ENCODE measurements around the gene ANKRD39. TPM values are rescaled to one million over a fixed set of nuclear protein-coding genes. Genes with fewer than 3 reads are reported as not detected.

Gene ANKRD39
- total and polyA plus RNA-seq, 9 of the 15 experiments (the other 6 are each of a cell fraction or from before 2014, with no cell fraction given) = 8.2 to 33.1 (median 23.8) TPM

DNA sequence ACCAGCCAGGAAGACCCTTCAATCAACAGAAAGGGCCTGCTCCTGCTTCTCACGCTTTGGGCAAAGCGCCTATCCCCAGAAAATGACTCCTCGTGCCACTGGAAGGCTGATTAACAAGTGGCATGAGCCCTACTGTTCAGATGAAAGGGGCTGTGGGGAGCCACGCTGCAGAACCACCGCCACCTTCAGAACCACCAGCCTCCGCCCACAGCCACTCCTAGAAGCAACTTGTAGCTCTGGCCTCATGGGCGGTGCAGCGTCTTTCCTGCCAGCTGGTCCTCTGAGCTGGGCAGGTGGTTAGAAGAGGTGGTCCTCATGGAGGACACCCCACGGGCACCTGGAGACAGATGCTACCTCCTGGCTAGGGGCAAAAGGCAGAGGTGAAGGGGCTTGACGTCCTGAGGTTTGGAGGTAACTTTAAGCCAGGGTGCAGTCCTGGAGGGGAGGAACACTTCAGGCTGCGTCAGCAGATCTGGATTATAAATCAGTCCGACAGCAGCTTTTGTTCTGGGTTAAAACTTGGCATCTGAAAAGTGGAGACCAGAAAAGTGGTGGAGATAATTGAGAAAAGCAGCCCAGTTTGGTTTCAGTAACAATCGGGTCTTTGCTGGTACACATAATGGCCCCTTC is 12.9 kb upstream of the ANKRD39 start (continued):
- TF ChIP-seq ZNF695 (CRISPR knock-in tag; IDR thresholded peaks at IDR 0.05) (no peak), SIN3A (IDR thresholded peaks at IDR 0.05; ENCODE audit: borderline replicate concordance in 2 of 2, control insufficient read depth in 1 of 2, low read depth in 2 of 2, low read length in 2 of 2) (peak in 1 of 2 experiments; percentile 45; a peak in 1 of 4 replicates), CSDE1 (IDR thresholded peaks at IDR 0.05) (no peak), HNRNPUL1 (IDR thresholded peaks at IDR 0.05; ENCODE audit: low read length) (no peak), C11orf30 (IDR thresholded peaks at IDR 0.05; ENCODE audit: low read depth) (peak; percentile 95), ARID1B (IDR thresholded peaks at IDR 0.05) (0 out of 2 replicates have a peak, but pooled peaks have one; percentile 11), SIRT6 (IDR thresholded peaks at IDR 0.05; ENCODE audit: low read depth, low read length) (no peak), GTF2E2 (tag; IDR thresholded peaks at IDR 0.05) (no peak), ZNF232 (CRISPR knock-in tag; IDR thresholded peaks at IDR 0.05) (no peak), HNRNPL (IDR thresholded peaks at IDR 0.05; ENCODE audit: low read depth, low read length) (no peak), GTF2F1 (IDR thresholded peaks at IDR 0.05; ENCODE audit: low read depth, low read length) (0 out of 2 replicates have a peak, but pooled peaks have one; percentile 41), ZNF57 (CRISPR knock-in tag; IDR thresholded peaks at IDR 0.05) (no peak), MXI1 (IDR thresholded peaks at IDR 0.05; ENCODE audit: low read depth, low read length) (peak; percentile 68; the same call in 1 of the 2 replicates), CBX2 (IDR thresholded peaks at IDR 0.05; ENCODE audit: insufficient read depth, low read length, poor library complexity, severe bottlenecking) (no peak), EHMT2 (IDR thresholded peaks at IDR 0.05) (no peak), POLR2G (IDR thresholded peaks at IDR 0.05; ENCODE audit: low read depth, low read length) (no peak), POU5F1 (IDR thresholded peaks at IDR 0.05; ENCODE audit: borderline replicate concordance, low read depth, low read length, partially characterized antibody) (no peak), CC2D1A (IDR thresholded peaks at IDR 0.05) (no peak)
- TF ChIP-seq, protein P1, sequence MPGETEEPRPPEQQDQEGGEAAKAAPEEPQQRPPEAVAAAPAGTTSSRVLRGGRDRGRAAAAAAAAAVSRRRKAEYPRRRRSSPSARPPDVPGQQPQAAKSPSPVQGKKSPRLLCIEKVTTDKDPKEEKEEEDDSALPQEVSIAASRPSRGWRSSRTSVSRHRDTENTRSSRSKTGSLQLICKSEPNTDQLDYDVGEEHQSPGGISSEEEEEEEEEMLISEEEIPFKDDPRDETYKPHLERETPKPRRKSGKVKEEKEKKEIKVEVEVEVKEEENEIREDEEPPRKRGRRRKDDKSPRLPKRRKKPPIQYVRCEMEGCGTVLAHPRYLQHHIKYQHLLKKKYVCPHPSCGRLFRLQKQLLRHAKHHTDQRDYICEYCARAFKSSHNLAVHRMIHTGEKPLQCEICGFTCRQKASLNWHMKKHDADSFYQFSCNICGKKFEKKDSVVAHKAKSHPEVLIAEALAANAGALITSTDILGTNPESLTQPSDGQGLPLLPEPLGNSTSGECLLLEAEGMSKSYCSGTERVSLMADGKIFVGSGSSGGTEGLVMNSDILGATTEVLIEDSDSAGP (CRISPR knock-in tag; IDR thresholded peaks at IDR 0.05) = 0 out of 2 replicates have a peak, but pooled peaks have one; percentile 50
- TF ChIP-seq, protein P2, sequence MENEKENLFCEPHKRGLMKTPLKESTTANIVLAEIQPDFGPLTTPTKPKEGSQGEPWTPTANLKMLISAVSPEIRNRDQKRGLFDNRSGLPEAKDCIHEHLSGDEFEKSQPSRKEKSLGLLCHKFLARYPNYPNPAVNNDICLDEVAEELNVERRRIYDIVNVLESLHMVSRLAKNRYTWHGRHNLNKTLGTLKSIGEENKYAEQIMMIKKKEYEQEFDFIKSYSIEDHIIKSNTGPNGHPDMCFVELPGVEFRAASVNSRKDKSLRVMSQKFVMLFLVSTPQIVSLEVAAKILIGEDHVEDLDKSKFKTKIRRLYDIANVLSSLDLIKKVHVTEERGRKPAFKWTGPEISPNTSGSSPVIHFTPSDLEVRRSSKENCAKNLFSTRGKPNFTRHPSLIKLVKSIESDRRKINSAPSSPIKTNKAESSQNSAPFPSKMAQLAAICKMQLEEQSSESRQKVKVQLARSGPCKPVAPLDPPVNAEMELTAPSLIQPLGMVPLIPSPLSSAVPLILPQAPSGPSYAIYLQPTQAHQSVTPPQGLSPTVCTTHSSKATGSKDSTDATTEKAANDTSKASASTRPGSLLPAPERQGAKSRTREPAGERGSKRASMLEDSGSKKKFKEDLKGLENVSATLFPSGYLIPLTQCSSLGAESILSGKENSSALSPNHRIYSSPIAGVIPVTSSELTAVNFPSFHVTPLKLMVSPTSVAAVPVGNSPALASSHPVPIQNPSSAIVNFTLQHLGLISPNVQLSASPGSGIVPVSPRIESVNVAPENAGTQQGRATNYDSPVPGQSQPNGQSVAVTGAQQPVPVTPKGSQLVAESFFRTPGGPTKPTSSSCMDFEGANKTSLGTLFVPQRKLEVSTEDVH (IDR thresholded peaks at IDR 0.05; ENCODE audit: low read depth, partially characterized antibody) = no peak
- TF ChIP-seq, protein P3, sequence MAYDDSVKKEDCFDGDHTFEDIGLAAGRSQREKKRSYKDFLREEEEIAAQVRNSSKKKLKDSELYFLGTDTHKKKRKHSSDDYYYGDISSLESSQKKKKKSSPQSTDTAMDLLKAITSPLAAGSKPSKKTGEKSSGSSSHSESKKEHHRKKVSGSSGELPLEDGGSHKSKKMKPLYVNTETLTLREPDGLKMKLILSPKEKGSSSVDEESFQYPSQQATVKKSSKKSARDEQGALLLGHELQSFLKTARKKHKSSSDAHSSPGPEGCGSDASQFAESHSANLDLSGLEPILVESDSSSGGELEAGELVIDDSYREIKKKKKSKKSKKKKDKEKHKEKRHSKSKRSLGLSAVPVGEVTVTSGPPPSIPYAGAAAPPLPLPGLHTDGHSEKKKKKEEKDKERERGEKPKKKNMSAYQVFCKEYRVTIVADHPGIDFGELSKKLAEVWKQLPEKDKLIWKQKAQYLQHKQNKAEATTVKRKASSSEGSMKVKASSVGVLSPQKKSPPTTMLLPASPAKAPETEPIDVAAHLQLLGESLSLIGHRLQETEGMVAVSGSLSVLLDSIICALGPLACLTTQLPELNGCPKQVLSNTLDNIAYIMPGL (CRISPR knock-in tag; IDR thresholded peaks at IDR 0.05) = no peak

Measured in K562 (cell line).